Activated CD4-positive, alpha-beta T cell treated with anti-CD3 and anti-CD28 coated beads for 1 hour (primary cell): Measurements from ENCODE around the gene STAP1.
"Not testable (repeated sequence)": the region's sequence is repeated elsewhere in the genome, so short reads cannot be mapped to it uniquely, and the experiment has no call there.

Experiments
- DNase-seq: peaks from one replicate; pipeline ENCODE4 v3.0.0-alpha.2; 2020

The STAP1 gene

DNA sequence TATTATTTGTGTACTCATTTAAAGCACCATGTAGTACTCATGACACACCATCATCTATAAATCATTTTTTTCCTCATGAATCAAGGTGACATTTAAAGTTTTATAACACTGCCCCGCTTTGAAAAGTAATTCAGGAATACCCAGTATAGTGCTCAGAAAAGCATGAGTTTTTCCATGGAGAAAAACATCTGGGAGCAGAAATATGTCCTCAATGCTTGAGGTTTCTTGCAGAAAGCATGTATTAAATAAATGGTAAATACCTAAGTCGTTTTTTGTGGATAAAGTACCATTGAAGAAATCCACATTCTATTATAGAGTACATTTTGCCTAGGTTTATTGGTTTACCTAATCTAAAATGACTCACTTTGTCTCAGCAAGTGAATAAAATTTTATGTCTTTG lies 76.2 kb downstream of the STAP1 start:
- DNase-seq, result no peak

GRCh38 chr4:67635331-67635730 lies 76.8 kb downstream of the STAP1 start:
- DNase-seq, result no peak

DNA sequence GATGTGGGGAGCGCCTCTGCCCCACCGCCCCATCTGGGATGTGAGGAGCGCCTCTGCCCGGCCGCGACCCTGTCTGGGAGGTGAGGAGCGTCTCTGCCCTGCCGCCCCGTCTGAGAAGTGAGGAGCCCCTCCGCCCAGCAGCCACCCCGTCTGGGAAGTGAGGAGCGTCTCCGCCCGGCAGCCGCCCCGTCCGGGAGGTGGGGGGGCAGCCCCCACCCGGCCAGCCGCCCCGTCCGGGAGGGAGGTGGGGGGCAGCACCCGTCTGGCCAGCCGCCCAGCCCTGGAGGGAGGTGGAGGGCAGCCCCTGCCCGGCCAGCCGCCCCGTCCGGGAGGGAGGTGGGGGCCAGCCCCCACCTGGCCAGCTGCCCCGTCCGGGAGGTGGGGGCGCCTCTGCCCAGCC lies 78.5 kb downstream of the STAP1 start:
- DNase-seq, result not testable (repeated sequence)

DNA sequence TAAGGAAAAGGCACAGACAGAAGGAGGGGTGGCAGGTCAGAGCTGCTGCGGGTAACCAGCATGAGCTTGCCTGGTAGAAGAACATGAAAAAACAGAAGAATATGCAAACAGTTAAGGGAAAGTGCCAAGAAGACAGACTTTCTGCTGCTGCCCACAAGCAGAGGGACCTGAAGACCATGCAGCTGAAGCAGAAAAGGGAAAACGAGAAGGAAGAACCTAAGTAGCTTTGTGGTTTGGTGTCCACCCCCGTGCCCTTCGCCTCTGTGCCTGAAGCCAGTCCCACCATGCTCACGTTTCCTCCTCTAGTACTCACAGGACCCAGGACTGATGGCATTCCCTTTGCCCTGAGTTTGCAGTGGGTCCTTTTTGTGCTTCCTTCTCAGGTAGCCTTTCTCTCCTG lies 79.6 kb downstream of the STAP1 start:
- DNase-seq, result no peak

DNA sequence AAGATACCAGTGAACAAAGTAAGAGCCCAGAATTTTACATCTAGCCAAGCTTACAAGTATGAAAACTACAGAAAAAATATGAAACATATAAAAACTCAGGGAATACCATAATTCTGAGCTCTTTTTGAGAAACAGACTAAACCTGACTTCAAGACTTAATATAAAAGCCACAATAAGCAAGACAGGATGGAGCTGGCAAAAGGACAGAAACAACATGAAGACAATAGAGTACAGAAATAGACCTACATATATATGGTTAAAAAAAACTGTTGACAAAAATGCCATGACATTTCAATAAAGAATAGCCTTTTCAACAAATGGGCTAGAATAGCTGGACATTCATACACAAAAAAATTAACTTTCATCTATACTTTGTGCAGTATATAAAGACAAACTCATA lies 93.0 kb downstream of the STAP1 start:
- no peak for DNase-seq
